GM19099 (cell line): ENCODE results near the gene DNAH17.

ENCODE experiments used
- POLR2A ChIP-seq: IDR thresholded peaks from 3 replicates; pipeline ENCODE4 v1.6.1; 2011; ENCODE audit warnings: low read depth; ENCODE audit not compliant: insufficient read length; ENCODE audit errors: extremely low read depth

The DNAH17 gene

DNA sequence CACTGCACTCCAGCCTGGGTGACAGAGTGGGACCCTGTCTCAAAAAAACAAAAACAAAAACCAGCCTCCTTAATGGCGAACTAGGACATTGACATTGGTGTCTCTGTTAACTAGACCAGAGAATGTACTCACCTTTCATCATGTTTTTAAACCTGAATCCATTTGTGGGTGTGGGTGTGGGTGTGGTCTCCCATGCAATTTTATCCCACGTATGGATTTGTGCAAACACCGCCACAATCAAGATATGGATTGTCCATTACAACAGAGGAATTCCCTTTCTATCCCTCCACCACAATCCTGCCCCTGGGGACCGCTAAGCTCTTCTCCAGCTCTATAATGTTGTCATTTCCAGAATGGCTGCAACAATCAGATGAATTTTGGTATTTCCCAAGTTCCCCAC, 49.9 kb downstream of the DNAH17 start:
- no peak for TF ChIP-seq POLR2A

- TF ChIP-seq POLR2A = no peak
These were observed 50.8 kb downstream of the DNAH17 start for GRCh38 chr17:78526231-78527025.

- TF ChIP-seq POLR2A = no peak
These were observed 51.6 kb downstream of the DNAH17 start for GRCh38 chr17:78525511-78526160.

DNA sequence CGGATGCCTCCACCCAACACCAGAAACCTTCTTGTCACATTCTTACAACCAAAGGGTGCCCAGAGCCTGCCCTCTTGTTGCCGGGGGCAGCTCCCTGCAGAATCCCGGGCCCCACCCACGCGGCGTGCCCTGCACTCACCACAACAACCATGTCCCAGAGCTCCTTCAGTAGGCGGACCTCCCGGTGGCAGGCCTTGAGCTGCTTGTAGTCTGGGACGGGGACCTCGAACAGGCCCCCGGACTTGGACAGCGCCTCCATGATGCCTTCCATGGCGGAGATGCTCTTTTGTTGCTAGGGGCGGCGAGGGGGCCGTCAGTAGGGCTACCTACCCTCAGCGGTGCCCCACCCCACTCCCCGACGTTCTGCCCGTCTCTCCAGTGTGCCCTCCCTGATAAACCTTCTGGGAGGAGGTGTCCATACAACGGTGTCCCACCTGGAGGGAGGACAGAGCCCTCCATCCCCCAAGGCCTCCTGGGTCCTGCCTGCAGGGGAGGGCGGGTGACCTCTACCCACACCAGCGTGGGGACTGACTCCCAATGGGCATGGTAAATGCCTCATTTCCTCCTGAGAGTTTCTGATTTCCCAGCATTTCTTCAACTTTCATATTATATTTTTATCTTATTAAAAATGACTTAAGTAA, 52.2 kb downstream of the DNAH17 start:
- TF ChIP-seq POLR2A = no peak

DNA sequence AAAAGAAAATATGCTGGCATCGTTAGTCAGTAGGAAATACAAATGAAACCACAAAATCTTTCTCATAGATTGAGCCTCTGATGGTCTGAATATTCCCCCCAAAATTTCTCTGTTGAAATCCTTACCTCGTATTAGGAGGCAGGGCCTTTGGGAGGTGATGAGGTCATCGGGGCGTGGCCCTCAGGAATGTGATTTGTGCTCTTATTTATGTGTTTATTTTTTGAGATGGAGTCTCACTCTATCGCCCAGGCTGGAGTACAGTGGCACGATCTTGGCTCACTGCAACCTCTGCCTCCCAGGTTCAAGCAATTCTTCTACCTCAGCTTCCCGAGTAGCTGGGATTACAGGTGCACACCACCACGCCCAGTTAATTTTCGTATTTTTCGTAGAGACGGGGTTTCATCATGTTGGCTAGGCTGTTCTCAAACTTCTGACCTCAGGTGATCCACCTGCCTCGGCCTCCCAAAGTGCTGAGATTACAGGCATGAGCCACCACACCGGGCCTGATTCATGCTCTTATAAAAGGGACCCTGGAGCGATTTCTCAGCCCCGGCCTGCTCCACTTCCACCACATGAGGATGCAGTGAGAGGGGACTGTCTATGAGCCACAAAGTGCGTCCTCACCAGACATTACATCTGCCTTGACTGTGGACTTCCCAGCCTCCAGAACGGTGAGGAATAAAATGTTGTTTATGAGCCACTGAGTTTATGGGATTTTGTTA, 53.1 kb downstream of the DNAH17 start:
- no peak for TF ChIP-seq POLR2A

DNA sequence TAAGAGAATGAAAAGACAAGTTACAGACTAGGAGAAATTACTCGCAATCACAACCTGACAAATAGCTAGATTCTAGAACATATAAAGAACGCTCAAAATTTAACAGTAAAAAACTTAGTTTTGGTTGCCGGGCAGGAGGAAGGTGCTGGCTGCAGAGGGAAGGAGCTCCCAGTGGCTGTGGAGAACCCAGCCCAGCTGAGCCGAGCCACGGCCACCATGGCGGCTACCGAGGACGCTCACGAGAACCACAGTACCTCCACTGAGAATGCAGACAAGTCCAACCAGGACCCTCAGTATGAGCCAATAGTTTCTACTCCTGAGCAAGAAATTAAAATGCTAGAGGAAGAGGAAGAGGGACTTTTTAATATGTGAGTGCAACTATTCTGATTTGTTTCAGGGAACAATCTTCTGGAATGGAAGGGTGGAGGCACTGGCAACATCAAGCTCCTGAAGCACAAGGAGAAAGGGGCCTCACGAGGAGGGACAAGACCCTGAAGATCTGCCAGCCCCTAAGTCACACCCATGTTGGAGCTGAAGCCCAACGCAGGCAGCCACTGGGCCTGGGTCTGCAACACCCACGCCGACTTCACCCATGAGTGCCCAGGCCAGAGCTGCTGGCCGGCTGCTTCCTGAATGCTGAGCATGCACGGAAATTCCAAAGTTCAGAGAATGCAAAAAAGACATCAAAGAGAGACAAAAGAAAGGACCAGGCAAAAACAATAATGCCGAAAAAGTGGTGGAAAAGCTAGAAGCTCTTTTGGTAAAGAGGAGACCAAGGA, 55.0 kb downstream of the DNAH17 start:
- TF ChIP-seq POLR2A = no peak

- no peak for TF ChIP-seq POLR2A
These were observed 59.8 kb downstream of the DNAH17 start for GRCh38 chr17:78517421-78517820.

GRCh38 chr17:78515480-78515879, 61.7 kb downstream of the DNAH17 start:
- no peak for TF ChIP-seq POLR2A

DNA sequence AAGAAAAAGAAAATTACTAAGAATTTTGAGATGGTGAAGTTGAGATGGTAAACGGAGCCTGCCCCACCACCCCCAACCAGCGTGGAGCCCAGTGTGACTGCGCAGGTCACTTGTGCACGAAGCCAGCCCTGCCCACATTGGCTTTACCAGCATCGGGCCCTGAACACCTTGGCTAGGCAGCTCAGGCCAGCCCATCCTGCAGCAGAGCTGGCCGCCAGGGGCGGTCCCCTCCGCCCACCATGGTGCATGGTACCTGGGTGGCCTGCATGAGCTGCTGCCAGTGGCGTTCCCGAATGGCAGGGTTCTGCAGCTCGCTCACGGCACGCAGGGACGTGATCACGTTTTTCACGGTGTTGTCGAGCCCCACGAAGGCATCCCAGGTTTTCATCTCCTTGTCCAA, 62.7 kb downstream of the DNAH17 start:
- no peak for TF ChIP-seq POLR2A

DNA sequence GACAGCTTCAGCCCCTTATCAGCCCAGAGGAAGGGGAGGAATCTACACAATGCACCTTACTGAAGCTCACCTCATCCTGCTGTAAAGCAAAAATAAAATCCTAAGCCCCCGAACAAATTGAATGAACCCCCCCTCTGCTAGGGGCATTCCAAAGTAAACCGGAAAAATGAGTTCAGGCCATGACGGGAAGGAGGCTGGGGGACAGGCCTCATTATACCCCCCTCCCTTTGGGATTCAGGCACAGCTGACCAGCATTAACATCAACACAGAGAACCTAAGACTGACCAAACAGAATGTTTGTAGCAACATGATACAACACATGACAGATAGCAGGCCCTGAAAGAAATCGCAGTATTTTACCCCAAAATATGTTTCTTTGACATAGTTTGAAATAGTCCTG, 64.2 kb downstream of the DNAH17 start:
- no peak for TF ChIP-seq POLR2A

- TF ChIP-seq POLR2A = no peak
These were observed 66.8 kb downstream of the DNAH17 start for GRCh38 chr17:78510141-78511075.

- no peak for TF ChIP-seq POLR2A
These were observed 69.7 kb downstream of the DNAH17 start for GRCh38 chr17:78507526-78507925.

DNA sequence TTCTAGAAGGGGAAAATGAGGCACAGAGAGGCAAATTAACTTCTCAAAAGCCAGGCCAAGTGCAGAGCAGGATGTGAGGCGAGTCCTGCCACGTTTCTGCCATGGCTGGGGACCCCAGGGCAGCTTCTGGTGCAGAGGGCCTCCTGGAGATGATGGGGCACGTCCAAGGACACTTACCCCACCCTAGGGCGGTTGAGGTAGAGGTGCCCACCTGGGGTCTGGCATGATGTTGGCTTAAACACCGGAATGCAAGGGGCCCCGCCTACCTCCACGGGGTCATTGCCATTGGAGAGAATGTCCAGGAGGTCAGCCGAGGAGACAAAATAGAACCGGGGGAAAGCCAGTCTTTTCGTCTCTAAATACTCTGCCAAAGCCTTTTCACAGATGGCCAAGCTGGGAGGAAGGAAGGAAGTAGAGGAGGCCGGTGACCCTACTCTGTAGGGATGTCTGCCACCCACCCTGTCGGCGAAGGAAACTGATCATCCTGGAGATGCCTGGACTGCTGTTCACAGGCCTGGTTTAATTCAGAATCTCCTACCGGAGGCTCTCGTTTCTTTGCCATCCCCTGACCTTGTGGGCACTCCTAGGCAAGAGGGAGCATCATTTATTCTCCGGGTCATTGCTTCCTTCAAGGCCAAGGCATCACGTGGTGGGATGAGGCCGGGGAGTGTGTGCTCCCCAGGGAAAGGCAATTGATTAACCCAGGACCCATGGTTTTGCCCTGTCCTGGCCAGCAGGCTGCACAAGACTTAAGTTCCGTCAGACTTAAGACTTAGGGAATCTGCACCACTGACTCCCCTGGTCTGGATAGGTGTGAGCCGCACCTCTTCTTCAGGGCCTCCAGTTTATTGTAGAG, 70.5 kb downstream of the DNAH17 start:
- no peak for TF ChIP-seq POLR2A
